Measurements from ENCODE around the gene TFIP11. TPM values are rescaled to one million over a fixed set of nuclear protein-coding genes. Genes with fewer than 3 reads are reported as not detected.

The TFIP11 gene
- total and polyA plus RNA-seq, 4 donors, result 14.3 to 31.7 (median 24.6) TPM

GRCh38 chr22:26494506-26494905 is 17.8 kb downstream of the TFIP11 start:
- Histone ChIP-seq H3K36me3 (ENCODE audit: control insufficient read depth in 4 of 4, insufficient read depth in 3 of 4, low read depth in 1 of 4, low read length in 3 of 4) (peaks cover 24 to 83% (median 76%) of the 10 kb centered on the region in 4 donors), H3K27me3 (ENCODE audit: control insufficient read depth in 4 of 4, insufficient read depth in 4 of 4, low read length in 3 of 4) (no peaks in the 10 kb centered on the region), H3K9ac (ENCODE audit: low read depth in 1 of 2, low read length in 2 of 2) (no peak overlapping the region), H3K4me3 (ENCODE audit: low read depth in 1 of 3, low read length in 3 of 3) (no peak overlapping the region), H3K4me1 (ENCODE audit: control insufficient read depth in 4 of 4, insufficient read depth in 4 of 4, low read length in 3 of 4) (no peaks in the 10 kb centered on the region), H3K9me3 (ENCODE audit: control insufficient read depth in 4 of 4, low read length in 3 of 4) (no peaks in the 10 kb centered on the region), H3K27ac (ENCODE audit: low read depth in 1 of 2, low read length in 2 of 2) (no peak overlapping the region)
- DNase-seq (ENCODE audit: low spot score), result no peak
- TF ChIP-seq FOXA1 (IDR thresholded peaks at IDR 0.05) (no peak), CTCF (IDR thresholded peaks at IDR 0.05; ENCODE audit: low read depth, low read length, missing input control) (no peak), MAX (IDR thresholded peaks at IDR 0.05) (no peak), HNF4G (IDR thresholded peaks at IDR 0.05) (no peak)

GRCh38 chr22:26492220-26492619 is 20.1 kb downstream of the TFIP11 start:
- H3K27ac ChIP-seq (ENCODE audit: low read depth in 1 of 2, low read length in 2 of 2), result no peak overlapping the region

More at GRCh38 chr22:26492220-26492619, 20.1 kb downstream of the TFIP11 start:
- Histone ChIP-seq H3K9me3 (ENCODE audit: control insufficient read depth in 4 of 4, low read length in 3 of 4) (no peaks in the 10 kb centered on the region), H3K4me1 (ENCODE audit: control insufficient read depth in 4 of 4, insufficient read depth in 4 of 4, low read length in 3 of 4) (no peaks in the 10 kb centered on the region), H3K36me3 (ENCODE audit: control insufficient read depth in 4 of 4, insufficient read depth in 3 of 4, low read depth in 1 of 4, low read length in 3 of 4) (peaks cover 20 to 83% (median 78%) of the 10 kb centered on the region in 4 donors), H3K9ac (ENCODE audit: low read depth in 1 of 2, low read length in 2 of 2) (no peak overlapping the region), H3K4me3 (ENCODE audit: low read depth in 1 of 3, low read length in 3 of 3) (no peak overlapping the region), H3K27me3 (ENCODE audit: control insufficient read depth in 4 of 4, insufficient read depth in 4 of 4, low read length in 3 of 4) (no peaks in the 10 kb centered on the region)
- TF ChIP-seq RXRA (IDR thresholded peaks at IDR 0.05) (no peak), CTCF (IDR thresholded peaks at IDR 0.05; ENCODE audit: low read depth, low read length, missing input control) (no peak), HNF4A (conservative IDR thresholded peaks at IDR 0.05) (no peak), FOXA2 (IDR thresholded peaks at IDR 0.05) (no peak), HNF4G (IDR thresholded peaks at IDR 0.05) (no peak), GABPA (IDR thresholded peaks at IDR 0.05 in 1 of 2, conservative IDR thresholded peaks at IDR 0.05 in 1 of 2) (no peak), SP1 (IDR thresholded peaks at IDR 0.05) (no peak), ATF3 (IDR thresholded peaks at IDR 0.05) (no peak), EGR1 (IDR thresholded peaks at IDR 0.05; ENCODE audit: low read depth in 2 of 2) (no peak), JUND (IDR thresholded peaks at IDR 0.05) (no peak), FOXA1 (IDR thresholded peaks at IDR 0.05) (no peak), ZBTB33 (IDR thresholded peaks at IDR 0.05) (no peak), REST (IDR thresholded peaks at IDR 0.05) (no peak), MAX (IDR thresholded peaks at IDR 0.05) (no peak), RAD21 (IDR thresholded peaks at IDR 0.05) (no peak), TAF1 (conservative IDR thresholded peaks at IDR 0.05) (no peak)
- no peak for DNase-seq (ENCODE audit: low spot score)
- WGBS, result 94% methylated on average over 9 of the region's 9 CpGs

Data from liver (tissue), 9 donors.